Esophagus squamous epithelium (tissue), 5 donors: ENCODE measurements around the gene SYCE3. TPM values are rescaled to one million over a fixed set of nuclear protein-coding genes. Genes with fewer than 3 reads are reported as not detected.

Experiments used
- DNase-seq: peaks from one replicate; lab custom pipeline; 2025; lab: John Stamatoyannopoulos, UW
- H3K27ac ChIP-seq, 4 donors: fragments of 200-600 bp; sonication (generic); one replicate each; pipeline ENCODE4 v1.5.1; 2016 to 2019; ENCODE audit warnings: mild to moderate bottlenecking in 1 of 4
- H3K27me3 ChIP-seq, 4 donors: fragments of 200-600 bp; sonication (generic); 1 replicate in 3 of 4; 2 replicates in 1 of 4; pipeline versions ENCODE4 v1.5.1 to v1.6.0; 2017 to 2021; ENCODE audit warnings: antibody characterized with exemption in 1 of 4
- H3K36me3 ChIP-seq, 3 donors: fragments of 200-600 bp; sonication (generic); one replicate each; pipeline ENCODE4 v1.5.1; 2016 to 2019
- H3K4me1 ChIP-seq, 3 donors: fragments of 200-600 bp; sonication (generic); one replicate each; pipeline ENCODE4 v1.5.1; 2017 to 2019
- H3K4me3 ChIP-seq, 4 donors: fragments of 200-600 bp; sonication (generic); 1 replicate in 3 of 4; 2 replicates in 1 of 4; pipeline ENCODE4 v1.5.1; 2016 to 2019; ENCODE audit warnings: mild to moderate bottlenecking in 2 of 4, moderate library complexity in 1 of 4
- H3K9me3 ChIP-seq, 3 donors: fragments of 200-600 bp; sonication (generic); one replicate each; pipeline ENCODE4 v1.5.1; 2016 to 2019
- CTCF ChIP-seq, 6 experiments: fragments of 450-650 bp in 4 of 6; fragments of 200-600 bp in 2 of 6; sonication (generic) in 2 of 6; IDR thresholded peaks; one replicate each; pipeline ENCODE4 v1.5.1; 2016 to 2019; ENCODE audit warnings: antibody characterized with exemption in 6 of 6, mild to moderate bottlenecking in 4 of 6, moderate library complexity in 4 of 6
- POLR2A ChIP-seq, 4 donors: fragments of 450-650 bp; IDR thresholded peaks; one replicate each; pipeline ENCODE4 v1.6.1; 2017; ENCODE audit warnings: antibody characterized with exemption in 4 of 4, mild to moderate bottlenecking in 4 of 4, moderate library complexity in 3 of 4
- WGBS, 2 donors: methylation state at CpG; one replicate each; pipeline ENCODE4 v1.1.5; 2018; 5-methylcytosine and 5-hydroxymethylcytosine counted together
- intact Hi-C: fragments of 100-400 bp; cut with DNase I; formaldehyde crosslinking; loops from one replicate; pipeline ENCODE4 v1.15.0; 2022
- total RNA-seq, 4 donors: library from RNA; depleted of rRNA; stranded (reverse); fragments of >200 nt; gene quantifications; one replicate each; pipeline ENCODE4 v1.1.0, GENCODE V29; 2016
- donor health status: DM: yes; HTN: yes; CAD: no.

SYCE3 gene
- total RNA-seq, 4 donors from 2014 or later, result 1.8 TPM; not detected in 3

GRCh38 chr22:50569896-50570535, 7.3 kb upstream of the SYCE3 start:
- Histone ChIP-seq H3K9me3 (no peaks in the 10 kb centered on the region), H3K4me3 (no peak overlapping the region), H3K27me3 (no peaks in the 10 kb centered on the region), H3K27ac (no peak overlapping the region), H3K36me3 (peaks cover 6 to 78% (median 6%) of the 10 kb centered on the region in 3 donors), H3K4me1 (peaks cover 0 to 8% (median 3%) of the 10 kb centered on the region in 3 donors)
- no peak for DNase-seq
- 70 to 89% methylated on average over 2 to 4 of the region's 13 CpGs for WGBS, 2 donors
- TF ChIP-seq POLR2A (IDR thresholded peaks at IDR 0.05), result no peak
- TF ChIP-seq CTCF (IDR thresholded peaks at IDR 0.05), result no peak
- intact Hi-C loops, result no loop called here

- H3K4me3 ChIP-seq, result no peak overlapping the region
- WGBS, 2 donors, result 78 to 95% methylated on average over 3 of the region's 8 CpGs
- no peak for DNase-seq
- TF ChIP-seq POLR2A (IDR thresholded peaks at IDR 0.05), result no peak
- no peak for TF ChIP-seq CTCF (IDR thresholded peaks at IDR 0.05)
- peaks cover 0 to 14% (median 3%) of the 10 kb centered on the region in 3 donors for H3K4me1 ChIP-seq
- H3K27ac ChIP-seq, result no peak overlapping the region
- H3K9me3 ChIP-seq, result no peaks in the 10 kb centered on the region
- intact Hi-C loops, result no loop called here
- peaks cover 6 to 68% (median 6%) of the 10 kb centered on the region in 3 donors for H3K36me3 ChIP-seq
- H3K27me3 ChIP-seq, result no peaks in the 10 kb centered on the region
Observed at GRCh38 chr22:50569041-50569459, 6.3 kb upstream of the SYCE3 start.

- intact Hi-C loops, result no loop called here
- no peak for DNase-seq
- Histone ChIP-seq H3K4me3 (no peak overlapping the region), H3K4me1 (peaks cover 0 to 19% (median 6%) of the 10 kb centered on the region in 3 donors), H3K27ac (no peak overlapping the region), H3K36me3 (peaks cover 6 to 64% (median 6%) of the 10 kb centered on the region in 3 donors), H3K27me3 (no peaks in the 10 kb centered on the region), H3K9me3 (no peaks in the 10 kb centered on the region)
- no peak for TF ChIP-seq POLR2A (IDR thresholded peaks at IDR 0.05)
- TF ChIP-seq CTCF (IDR thresholded peaks at IDR 0.05), result no peak
- WGBS, 2 donors, result 93% methylated on average over 2 of the region's 7 CpGs; no CpG with 5 or more reads in 1 of the 2 donors
Observed at GRCh38 chr22:50568626-50569025, 5.9 kb upstream of the SYCE3 start.

- Histone ChIP-seq H3K9me3 (no peaks in the 10 kb centered on the region), H3K27me3 (no peaks in the 10 kb centered on the region), H3K4me3 (no peak overlapping the region), H3K27ac (peak overlapping the region in 1 of 4 donors; percentile 21), H3K4me1 (peaks cover 0 to 26% (median 11%) of the 10 kb centered on the region in 3 donors), H3K36me3 (peaks cover 6 to 55% (median 6%) of the 10 kb centered on the region in 3 donors)
- no peak for DNase-seq
- no peak for TF ChIP-seq CTCF (IDR thresholded peaks at IDR 0.05)
- no peak for TF ChIP-seq POLR2A (IDR thresholded peaks at IDR 0.05)
- intact Hi-C loops, result no loop called here
- 76 to 89% methylated on average over 4 to 7 of the region's 7 CpGs for whole genome bisulfite sequencing, 2 donors
Observed at GRCh38 chr22:50567721-50568252, 5.1 kb upstream of the SYCE3 start.

- DNase-seq, result no peak
- TF ChIP-seq CTCF (IDR thresholded peaks at IDR 0.05), result no peak
- TF ChIP-seq POLR2A (IDR thresholded peaks at IDR 0.05), result no peak
- WGBS, 2 donors, result 64 to 91% methylated on average over 4 to 8 of the region's 11 CpGs
- Histone ChIP-seq H3K27ac (no peak overlapping the region), H3K27me3 (no peaks in the 10 kb centered on the region), H3K4me1 (peaks cover 0 to 38% (median 17%) of the 10 kb centered on the region in 3 donors), H3K4me3 (no peak overlapping the region), H3K9me3 (no peaks in the 10 kb centered on the region), H3K36me3 (peaks cover 0 to 20% (median 0%) of the 10 kb centered on the region in 3 donors)
- intact Hi-C loops, result no loop called here
Observed at GRCh38 chr22:50564289-50564688, 1.6 kb upstream of the SYCE3 start.
